ENCODE measurements around the gene MED26. TPM values are rescaled to one million over a fixed set of nuclear protein-coding genes. Genes with fewer than 3 reads are reported as not detected.
A peak's percentile ranks its signal among the peaks of the same experiment; 100 is the strongest.

MED26 gene
- total and polyA plus RNA-seq, 9 of the 15 experiments (the other 6 are each of a cell fraction or from before 2014, with no cell fraction given), result 0.71 to 15.1 (median 6.2) TPM

DNA sequence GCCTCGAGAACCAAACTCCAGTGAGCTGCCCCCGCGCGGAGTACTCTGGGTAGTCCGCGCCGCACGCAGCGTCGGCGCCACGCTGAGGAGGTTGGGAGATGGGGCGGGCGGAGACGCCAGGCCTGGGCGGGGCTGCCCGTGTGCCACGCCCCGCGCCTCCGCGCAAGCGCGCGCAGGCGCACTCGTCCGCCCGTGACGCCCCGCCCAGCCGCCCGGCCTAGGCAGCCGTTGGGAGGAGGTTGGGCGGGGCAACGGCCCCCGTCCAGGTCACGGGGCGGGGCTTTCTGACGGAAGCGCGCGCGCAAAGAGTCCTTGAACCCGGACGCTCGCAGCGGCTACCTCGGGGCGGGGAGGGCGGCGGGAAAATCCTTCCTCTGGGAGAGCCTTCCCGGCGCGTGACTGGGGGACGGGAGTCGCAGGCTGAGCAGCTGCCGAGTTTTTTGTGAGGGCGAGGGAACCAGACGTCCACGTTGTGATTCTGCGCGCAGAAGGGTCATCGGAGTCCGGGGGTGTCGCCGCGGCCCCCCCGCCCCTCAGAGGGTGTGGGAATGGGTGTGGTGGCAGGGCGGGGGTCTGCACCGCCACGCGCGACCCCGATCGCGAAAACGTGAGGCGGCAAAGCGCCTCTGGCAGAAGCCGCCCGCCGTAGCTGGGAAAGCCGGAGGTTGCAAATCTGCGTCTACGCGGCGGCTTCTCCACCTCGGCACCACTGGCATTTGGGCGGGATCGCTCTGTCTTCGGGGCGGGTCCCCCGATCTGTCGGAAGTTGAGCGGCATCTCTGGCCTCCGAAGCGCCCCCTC lies at the start of gene MED26 (continued):
- TF ChIP-seq IRF2 (CRISPR knock-in tag; IDR thresholded peaks at IDR 0.05), result no peak
- no peak for TF ChIP-seq ZNF830 (CRISPR knock-in tag; IDR thresholded peaks at IDR 0.05)
- no peak for TF ChIP-seq ZNF384 (IDR thresholded peaks at IDR 0.05; ENCODE audit: low read depth, low read length)
- 0 out of 2 replicates have a peak, but pooled peaks have one; percentile 24 for TF ChIP-seq ZNF395 (CRISPR knock-in tag; IDR thresholded peaks at IDR 0.05)
- peak; percentile 79 for TF ChIP-seq POLR2B (IDR thresholded peaks at IDR 0.05; ENCODE audit: low read depth, partially characterized antibody)
- no peak for TF ChIP-seq NCOR1 (IDR thresholded peaks at IDR 0.05)
- peak; percentile 33 for TF ChIP-seq HNRNPLL (IDR thresholded peaks at IDR 0.05; ENCODE audit: low read depth, low read length, poor library complexity, severe bottlenecking)
- TF ChIP-seq ZNF436 (CRISPR knock-in tag; IDR thresholded peaks at IDR 0.05), result no peak
- no peak for TF ChIP-seq REST (IDR thresholded peaks at IDR 0.05; ENCODE audit: borderline replicate concordance)
- peak; percentile 52; the same call in 1 of the 2 replicates for TF ChIP-seq REST (CRISPR knock-in tag; IDR thresholded peaks at IDR 0.05; ENCODE audit: low read depth)
- peak; percentile 41 for TF ChIP-seq RBBP5 (IDR thresholded peaks at IDR 0.05; ENCODE audit: borderline replicate concordance, insufficient read depth, low read length, poor library complexity, severe bottlenecking)
- TF ChIP-seq NR2C1 (IDR thresholded peaks at IDR 0.05), result peak; percentile 89
- peak; percentile 90 for TF ChIP-seq NR2C1 (tag; IDR thresholded peaks at IDR 0.05)
- TF ChIP-seq GTF2A2 (tag; IDR thresholded peaks at IDR 0.05), result no peak
- TF ChIP-seq POLR2H (tag; IDR thresholded peaks at IDR 0.05; ENCODE audit: low read depth), result peak; percentile 66
- TF ChIP-seq ZSCAN29 (IDR thresholded peaks at IDR 0.05), result peak; percentile 97
- peak; percentile 87 for TF ChIP-seq SUPT5H (IDR thresholded peaks at IDR 0.05)
- peak; percentile 39 for TF ChIP-seq BCOR (IDR thresholded peaks at IDR 0.05)
- no peak for TF ChIP-seq U2AF2 (optimal IDR thresholded peaks at IDR 0.05; ENCODE audit: low read depth, low read length)
- TF ChIP-seq ETV1 (tag; conservative IDR thresholded peaks at IDR 0.05; ENCODE audit: low read depth), result 0 out of 2 replicates have a peak, but pooled peaks have one; percentile 17
- TF ChIP-seq HDAC1 (IDR thresholded peaks at IDR 0.05), result peak in 1 of 2 experiments; percentile 86; a peak in 2 of 4 replicates

All from K562 (cell line).